GM18519 (cell line): ENCODE measurements around the gene SMPX.
"Not testable (repeated sequence)": the region's sequence is repeated elsewhere in the genome, so short reads cannot be mapped to it uniquely, and the experiment has no call there.

Experiments
- ATAC-seq: cut with Tn5 transposase; IDR thresholded peaks from one replicate; pipeline ENCODE4 v1.9.1; 2021; ENCODE audit warnings: mild to moderate bottlenecking, moderate library complexity; ENCODE audit not compliant: unreplicated experiment, low FRiP score

The SMPX gene

DNA sequence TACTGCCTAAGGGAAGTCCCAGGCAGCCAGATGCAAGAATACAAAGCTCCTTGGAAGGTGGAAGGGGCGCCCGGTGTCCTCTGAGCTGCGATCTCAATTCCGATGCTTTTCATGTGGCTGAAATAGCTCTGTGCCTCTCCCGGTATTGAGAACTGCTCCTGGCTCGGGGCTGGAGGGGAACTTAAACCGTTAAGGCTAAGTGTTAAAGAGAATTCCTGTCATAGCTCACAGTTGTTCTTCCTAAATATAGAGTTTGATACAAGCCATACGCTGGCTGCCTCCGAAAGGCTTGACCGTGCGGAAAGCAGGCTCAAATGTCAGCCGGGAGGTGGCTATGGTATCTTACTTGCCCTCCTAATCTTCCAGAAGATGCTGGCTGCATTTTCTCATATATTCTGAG, at the start of gene SMPX:
Gene SMPX (minus strand): TSS at position 157 of the 400 bp plus-strand sequence. CDS start 3,826 bp downstream, outside the sequence.
- ATAC-seq, result no peak

DNA sequence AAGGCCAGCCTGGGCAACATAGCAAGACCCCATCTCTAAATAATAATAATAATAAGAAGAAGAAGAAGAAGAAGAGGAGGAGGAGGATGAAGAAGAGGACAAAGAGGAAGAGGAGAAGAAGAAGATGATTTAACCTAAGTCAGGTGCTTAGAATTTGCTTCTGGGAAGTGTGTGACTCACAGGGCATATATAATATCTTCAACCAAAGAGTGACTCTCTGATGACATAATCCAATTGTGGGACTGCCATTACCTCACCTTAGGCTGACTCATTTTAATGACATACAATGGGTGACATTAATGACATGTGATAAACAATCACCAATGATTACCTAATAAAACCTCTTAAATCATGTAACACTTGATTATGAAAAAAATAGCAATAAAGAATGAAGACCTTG, 48.8 kb upstream of the SMPX start:
- no peak for ATAC-seq

DNA sequence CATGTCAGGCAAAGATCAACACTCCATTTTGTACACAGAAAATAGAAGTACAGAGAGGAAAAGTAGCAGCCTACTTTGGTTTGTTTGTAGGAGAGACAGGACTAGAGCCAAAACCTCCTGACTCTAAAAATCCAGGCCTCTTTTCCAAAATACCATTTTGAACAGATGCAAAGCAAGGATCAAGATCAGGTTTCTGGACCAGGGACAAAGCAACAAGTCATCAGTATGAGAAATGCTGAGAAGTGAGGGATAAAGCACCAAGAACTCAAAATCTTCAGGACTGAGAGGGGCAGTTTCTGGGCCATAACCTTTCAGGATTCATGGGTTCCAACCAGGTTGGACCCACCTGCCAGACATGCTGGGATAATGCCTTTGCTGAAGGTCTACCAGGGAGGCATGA, 44.9 kb upstream of the SMPX start:
- ATAC-seq, result no peak

GRCh38 chrX:21802054-21802670, 44.2 kb upstream of the SMPX start:
- no peak for ATAC-seq

GRCh38 chrX:21800344-21800770, 42.4 kb upstream of the SMPX start:
- no peak for ATAC-seq

GRCh38 chrX:21799767-21800166, 41.9 kb upstream of the SMPX start:
- ATAC-seq, result no peak

- peak; percentile 91 for ATAC-seq
Observed at GRCh38 chrX:21798677-21799219, 40.8 kb upstream of the SMPX start.

GRCh38 chrX:21781976-21782375, 24.1 kb upstream of the SMPX start:
- peak; percentile 12 for ATAC-seq

- peak; percentile 88 for ATAC-seq
Observed at GRCh38 chrX:21781525-21781924, 23.6 kb upstream of the SMPX start.

DNA sequence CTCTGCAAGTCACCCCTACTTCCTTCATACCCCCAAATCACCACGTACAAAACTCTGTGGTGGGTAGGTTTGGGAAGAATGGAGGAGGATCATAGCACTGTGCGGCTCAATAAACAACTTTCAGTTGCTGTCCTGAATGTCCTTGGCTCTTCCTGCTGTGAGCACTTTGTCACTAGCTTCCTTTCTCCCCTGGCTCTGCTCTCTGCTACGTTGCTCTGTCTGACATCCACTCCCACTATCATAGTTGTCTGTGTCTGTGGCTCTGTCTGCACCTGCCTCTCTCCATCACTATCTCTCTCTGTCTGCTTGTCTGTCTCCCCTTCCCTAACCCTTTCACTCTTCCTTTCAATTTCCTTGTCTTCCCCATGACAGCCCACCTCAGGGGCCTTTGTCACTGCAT, 21.2 kb upstream of the SMPX start:
- no peak for ATAC-seq

GRCh38 chrX:21778236-21778635, 20.3 kb upstream of the SMPX start:
- no peak for ATAC-seq

GRCh38 chrX:21775128-21775527, 17.2 kb upstream of the SMPX start:
- not testable (repeated sequence) for ATAC-seq

DNA sequence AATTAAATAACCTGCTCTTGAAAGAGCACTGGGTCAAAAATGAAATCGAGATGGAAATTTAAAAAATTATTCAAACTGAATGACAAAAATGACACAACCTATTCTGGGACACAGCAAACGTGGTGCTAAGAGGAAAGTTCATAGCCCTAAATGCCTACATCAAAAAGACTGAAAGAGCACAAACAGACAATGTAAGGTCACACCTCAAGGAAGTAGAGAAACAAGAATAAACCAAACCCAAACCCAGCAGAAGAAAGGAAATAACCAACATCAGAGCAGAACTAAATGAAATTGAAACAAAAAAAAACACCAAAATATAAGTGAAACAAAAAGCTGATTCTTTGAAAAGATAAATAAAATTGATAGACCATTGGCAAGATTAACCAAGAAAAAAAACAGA, 15.1 kb upstream of the SMPX start:
- not testable (repeated sequence) for ATAC-seq

GRCh38 chrX:21770631-21771321, 12.9 kb upstream of the SMPX start:
- ATAC-seq, result no peak

DNA sequence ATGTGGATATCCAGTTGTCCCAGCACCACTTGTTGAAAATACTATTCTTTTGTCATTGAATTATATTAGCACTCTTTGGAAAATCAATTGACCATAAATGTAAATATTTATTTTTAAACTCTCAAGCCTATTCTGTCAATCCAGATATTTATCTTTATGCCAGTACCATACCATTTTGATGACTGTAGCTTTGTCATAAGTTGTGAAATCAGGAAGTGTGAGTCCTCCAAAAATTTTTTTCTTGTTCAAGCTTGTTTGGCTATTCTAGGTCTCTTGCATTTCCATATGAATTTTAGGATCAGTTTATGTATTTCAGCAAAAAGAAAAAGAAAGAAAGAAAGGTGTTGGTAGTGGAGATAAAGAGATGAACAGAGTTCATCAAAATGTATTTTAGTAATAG, 8.2 kb upstream of the SMPX start:
- ATAC-seq, result no peak

- no peak for ATAC-seq
Observed at GRCh38 chrX:21764008-21764407, 6.1 kb upstream of the SMPX start.

- ATAC-seq, result no peak
Observed at GRCh38 chrX:21758488-21758887, 572 bp upstream of the SMPX start.

- no peak for ATAC-seq
Observed at GRCh38 chrX:21756785-21757529, 959 bp downstream of the SMPX start.

GRCh38 chrX:21749924-21750323, 8.0 kb downstream of the SMPX start:
- no peak for ATAC-seq

GRCh38 chrX:21748235-21748634, 9.7 kb downstream of the SMPX start:
- ATAC-seq, result no peak

GRCh38 chrX:21747558-21747957, 10.4 kb downstream of the SMPX start:
- no peak for ATAC-seq
